Peyer's patch (tissue), 4 donors: ENCODE data around the gene PTBP1.

Experiments
- CTCF ChIP-seq, 6 experiments: fragments of 450-650 bp in 4 of 6; fragments of 200-600 bp in 2 of 6; sonication (generic) in 1 of 6; IDR thresholded peaks; one replicate each; pipeline ENCODE4 v1.5.1; 2017 to 2019; ENCODE audit warnings: antibody characterized with exemption in 6 of 6, mild to moderate bottlenecking in 3 of 6, moderate library complexity in 1 of 6
- POLR2A ChIP-seq, 2 donors: fragments of 450-650 bp; IDR thresholded peaks; one replicate each; pipeline ENCODE4 v1.5.1; 2017; ENCODE audit warnings: antibody characterized with exemption in 2 of 2, mild to moderate bottlenecking in 2 of 2, moderate library complexity in 2 of 2

- TF ChIP-seq CTCF (IDR thresholded peaks at IDR 0.05) (no peak), POLR2A (IDR thresholded peaks at IDR 0.05) (no peak)
These were observed 57.9 kb downstream of the PTBP1 start for GRCh38 chr19:855142-855541.
